GM19238 (cell line): ENCODE results near the gene RASL11A.
"Not testable (repeated sequence)": the region's sequence is repeated elsewhere in the genome, so short reads cannot be mapped to it uniquely, and the experiment has no call there.

Source experiments
- DNase-seq: peaks from one replicate; pipeline ENCODE4 v3.0.0; 2011; ENCODE audit warnings: low spot score; ENCODE audit not compliant: insufficient read length

The RASL11A gene

GRCh38 chr13:27267596-27267995 is 3.0 kb upstream of the RASL11A start:
- DNase-seq = no peak

- no peak for DNase-seq
Measured at GRCh38 chr13:27269114-27269665, 1.4 kb upstream of the RASL11A start.

GRCh38 chr13:27271570-27272096 is 1.0 kb downstream of the RASL11A start:
- DNase-seq = no peak

GRCh38 chr13:27273658-27274425 is 3.2 kb downstream of the RASL11A start:
- DNase-seq = no peak

GRCh38 chr13:27274631-27275030 is 4.0 kb downstream of the RASL11A start:
- no peak for DNase-seq

- no peak for DNase-seq
Measured at GRCh38 chr13:27276188-27276587, 5.6 kb downstream of the RASL11A start.

GRCh38 chr13:27279506-27279905 is 8.9 kb downstream of the RASL11A start:
- DNase-seq = no peak

GRCh38 chr13:27280009-27280656 is 9.5 kb downstream of the RASL11A start:
- DNase-seq = no peak

GRCh38 chr13:27280841-27281240 is 10.2 kb downstream of the RASL11A start:
- DNase-seq = no peak

- DNase-seq = no peak
Measured at GRCh38 chr13:27281420-27281819, 10.8 kb downstream of the RASL11A start.

- no peak for DNase-seq
Measured at GRCh38 chr13:27283906-27284493, 13.4 kb downstream of the RASL11A start.

GRCh38 chr13:27288392-27288791 is 17.8 kb downstream of the RASL11A start:
- DNase-seq = no peak

GRCh38 chr13:27289011-27289665 is 18.5 kb downstream of the RASL11A start:
- no peak for DNase-seq

- DNase-seq = no peak
Measured at GRCh38 chr13:27290715-27291114, 20.1 kb downstream of the RASL11A start.

- not testable (repeated sequence) for DNase-seq
Measured at GRCh38 chr13:27291967-27292366, 21.3 kb downstream of the RASL11A start.

- DNase-seq = no peak
Measured at GRCh38 chr13:27293076-27293691, 22.6 kb downstream of the RASL11A start.

GRCh38 chr13:27293873-27294515 is 23.4 kb downstream of the RASL11A start:
- no peak for DNase-seq

- no peak for DNase-seq
Measured at GRCh38 chr13:27295096-27295495, 24.5 kb downstream of the RASL11A start.

GRCh38 chr13:27295660-27296059 is 25.0 kb downstream of the RASL11A start:
- DNase-seq = no peak

- DNase-seq = no peak
Measured at GRCh38 chr13:27296496-27296895, 25.9 kb downstream of the RASL11A start.

- DNase-seq = no peak
Measured at GRCh38 chr13:27298849-27299248, 28.2 kb downstream of the RASL11A start.
